Osteoblast (primary cell): ENCODE results near the gene TTLL3. TPM values are rescaled to one million over a fixed set of nuclear protein-coding genes. Genes with fewer than 3 reads are reported as not detected.

Source experiments
- DNase-seq: peaks from one replicate; pipeline ENCODE4 v3.0.0; 2011; ENCODE audit warnings: low spot score, mixed read lengths; ENCODE audit not compliant: insufficient read length; ENCODE audit errors: missing footprints
- H2AFZ ChIP-seq: 2 replicates; pipeline ENCODE4 v1.6.0; 2011; ENCODE audit warnings: mild to moderate bottlenecking, low read length
- H3K27ac ChIP-seq: 2 replicates; pipeline ENCODE4 v1.5.1; 2011; ENCODE audit warnings: mild to moderate bottlenecking, low read depth, low read length, moderate library complexity
- H3K27me3 ChIP-seq: 2 replicates; pipeline ENCODE4 v1.6.0; 2012; ENCODE audit warnings: mild to moderate bottlenecking, control low read depth, inconsistent platforms, low read length, moderate library complexity; ENCODE audit not compliant: insufficient read depth
- H3K36me3 ChIP-seq: 2 replicates; pipeline ENCODE4 v1.5.1; 2011; ENCODE audit warnings: mild to moderate bottlenecking, low read length, control low read depth, moderate library complexity; ENCODE audit not compliant: insufficient read depth
- H3K4me1 ChIP-seq: 2 replicates; pipeline ENCODE4 v1.5.1; 2011; ENCODE audit warnings: mild to moderate bottlenecking, low read length, control low read depth, moderate library complexity; ENCODE audit not compliant: insufficient read depth
- H3K4me2 ChIP-seq: 2 replicates; pipeline ENCODE4 v1.6.0; 2011; ENCODE audit warnings: mild to moderate bottlenecking, low read length; ENCODE audit not compliant: insufficient read depth
- H3K4me3 ChIP-seq: fragments of 200-600 bp; sonication (generic); 3 replicates; pipeline ENCODE4 v1.5.1; 2012; ENCODE audit warnings: mild to moderate bottlenecking, low read length, inconsistent platforms; ENCODE audit not compliant: insufficient read depth
- H3K79me2 ChIP-seq: 2 replicates; pipeline ENCODE4 v1.6.0; 2012; ENCODE audit warnings: mild to moderate bottlenecking, low read length, control low read depth, inconsistent platforms; ENCODE audit not compliant: insufficient read depth
- H3K9me3 ChIP-seq: 2 replicates; pipeline ENCODE4 v1.5.1; 2011; ENCODE audit warnings: low read depth, low read length, control low read depth
- H4K20me1 ChIP-seq: 2 replicates; pipeline ENCODE4 v1.6.0; 2012; ENCODE audit warnings: mild to moderate bottlenecking, low read length, control low read depth; ENCODE audit not compliant: insufficient read depth
- CTCF ChIP-seq: IDR thresholded peaks from 2 replicates; pipeline ENCODE4 v1.5.1; 2011; ENCODE audit warnings: mild to moderate bottlenecking, low read depth, low read length, moderate library complexity; ENCODE audit errors: extremely low read depth
- total RNA-seq: library from RNA; depleted of rRNA; stranded (reverse); fragments of >200 nt; gene quantifications from 2 replicates; pipeline ENCODE4 v1.2.3, GENCODE V29; 2012

Gene TTLL3
- total RNA-seq, 1 donor: 31.1 TPM

DNA sequence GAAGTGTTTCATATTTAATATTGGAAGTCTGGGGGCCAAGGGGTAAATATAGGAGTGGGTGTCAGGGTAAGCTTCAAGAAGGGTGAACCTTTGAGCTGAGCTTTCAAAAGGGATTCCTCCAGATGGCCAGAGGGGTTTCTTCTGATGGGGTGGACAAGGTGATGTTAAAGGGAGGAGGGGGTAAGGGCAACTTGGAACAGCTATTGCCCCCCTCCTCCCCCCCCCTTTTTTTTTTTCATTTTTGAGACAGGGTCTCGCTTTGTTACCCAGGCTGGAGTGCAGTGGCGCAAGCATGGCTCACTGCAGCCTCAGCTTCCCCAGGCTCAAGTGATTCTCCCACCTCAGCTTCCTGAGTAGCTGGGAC lies 2.1 kb upstream of the TTLL3 start:
- Histone ChIP-seq H3K36me3 (peaks cover 54% of the 10 kb centered on the region), H4K20me1 (no peaks in the 10 kb centered on the region), H3K79me2 (peaks cover 11% of the 10 kb centered on the region), H3K9me3 (no peaks in the 10 kb centered on the region), H2AFZ (no peak overlapping the region), H3K27me3 (no peaks in the 10 kb centered on the region), H3K27ac (no peak overlapping the region), H3K4me2 (no peak overlapping the region), H3K4me1 (peaks cover 7% of the 10 kb centered on the region), H3K4me3 (no peak overlapping the region)
- DNase-seq: no peak
- no peak for TF ChIP-seq CTCF

GRCh38 chr3:9808345-9809037 lies 1.6 kb upstream of the TTLL3 start:
- peak; percentile 43 for TF ChIP-seq CTCF
- no peaks in the 10 kb centered on the region for H3K9me3 ChIP-seq
- DNase-seq: peak; percentile 68
- H3K4me1 ChIP-seq: peaks cover 7% of the 10 kb centered on the region
- no peaks in the 10 kb centered on the region for H3K27me3 ChIP-seq
- no peak overlapping the region for H3K4me3 ChIP-seq
- no peaks in the 10 kb centered on the region for H4K20me1 ChIP-seq
- peak overlapping the region; percentile 80 for H3K4me2 ChIP-seq
- no peak overlapping the region for H2AFZ ChIP-seq
- peak overlapping the region; percentile 74 for H3K27ac ChIP-seq
- peaks cover 6% of the 10 kb centered on the region for H3K79me2 ChIP-seq
- peaks cover 49% of the 10 kb centered on the region for H3K36me3 ChIP-seq

GRCh38 chr3:9809239-9809614 lies 835 bp upstream of the TTLL3 start:
- no peak for TF ChIP-seq CTCF
- Histone ChIP-seq H2AFZ (peak overlapping the region; percentile 51), H3K27ac (peak overlapping the region; percentile 74), H3K27me3 (no peaks in the 10 kb centered on the region), H3K4me1 (peaks cover 7% of the 10 kb centered on the region), H4K20me1 (no peaks in the 10 kb centered on the region), H3K4me3 (peak overlapping the region; percentile 79), H3K9me3 (no peaks in the 10 kb centered on the region), H3K79me2 (peaks cover 1% of the 10 kb centered on the region), H3K36me3 (peaks cover 46% of the 10 kb centered on the region), H3K4me2 (peak overlapping the region; percentile 80)
- peak; percentile 47 for DNase-seq

DNA sequence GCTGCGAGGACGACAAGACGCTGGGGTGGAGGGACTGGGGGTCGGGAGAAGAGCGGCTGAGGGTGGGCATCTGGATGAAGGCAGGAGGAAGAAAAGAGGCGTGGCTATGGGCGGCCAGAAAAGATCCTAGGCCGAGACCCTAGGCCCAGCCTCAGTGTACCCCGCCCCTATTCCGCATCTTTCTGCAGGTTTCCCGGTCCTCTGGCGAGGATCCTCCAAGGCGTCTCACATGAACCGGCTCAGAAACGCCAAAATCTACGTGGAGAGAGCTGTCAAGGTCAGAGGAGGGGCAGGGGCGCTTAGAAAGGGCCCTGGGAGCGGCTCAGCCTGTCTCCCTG lies 340 bp downstream of the TTLL3 start:
- DNase-seq: peak; percentile 71
- Histone ChIP-seq H3K4me2 (peak overlapping the region; percentile 80), H4K20me1 (no peaks in the 10 kb centered on the region), H3K9me3 (no peaks in the 10 kb centered on the region), H3K4me1 (peaks cover 7% of the 10 kb centered on the region), H3K36me3 (peaks cover 34% of the 10 kb centered on the region), H3K27me3 (no peaks in the 10 kb centered on the region), H3K27ac (no peak overlapping the region), H3K79me2 (no peaks in the 10 kb centered on the region), H2AFZ (no peak overlapping the region), H3K4me3 (peak overlapping the region; percentile 79)
- TF ChIP-seq CTCF: no peak
